ENCODE data around the gene JDP2. TPM values are rescaled to one million over a fixed set of nuclear protein-coding genes. Genes with fewer than 3 reads are reported as not detected.
A peak's percentile ranks its signal among the peaks of the same experiment; 100 is the strongest.

Gene JDP2
- total RNA-seq, 1 donor from 2014 or later = 43.5 TPM

- Histone ChIP-seq H3K36me3 (ENCODE audit: control insufficient read depth, insufficient read depth, low read length) (no peaks in the 10 kb centered on the region), H3K4me3 (ENCODE audit: low read depth, low read length) (no peak overlapping the region), H3K27me3 (ENCODE audit: control insufficient read depth, insufficient read depth, low read length) (no peaks in the 10 kb centered on the region)
- no peak for DNase-seq (ENCODE audit: low read depth)
- TF ChIP-seq, protein P1, sequence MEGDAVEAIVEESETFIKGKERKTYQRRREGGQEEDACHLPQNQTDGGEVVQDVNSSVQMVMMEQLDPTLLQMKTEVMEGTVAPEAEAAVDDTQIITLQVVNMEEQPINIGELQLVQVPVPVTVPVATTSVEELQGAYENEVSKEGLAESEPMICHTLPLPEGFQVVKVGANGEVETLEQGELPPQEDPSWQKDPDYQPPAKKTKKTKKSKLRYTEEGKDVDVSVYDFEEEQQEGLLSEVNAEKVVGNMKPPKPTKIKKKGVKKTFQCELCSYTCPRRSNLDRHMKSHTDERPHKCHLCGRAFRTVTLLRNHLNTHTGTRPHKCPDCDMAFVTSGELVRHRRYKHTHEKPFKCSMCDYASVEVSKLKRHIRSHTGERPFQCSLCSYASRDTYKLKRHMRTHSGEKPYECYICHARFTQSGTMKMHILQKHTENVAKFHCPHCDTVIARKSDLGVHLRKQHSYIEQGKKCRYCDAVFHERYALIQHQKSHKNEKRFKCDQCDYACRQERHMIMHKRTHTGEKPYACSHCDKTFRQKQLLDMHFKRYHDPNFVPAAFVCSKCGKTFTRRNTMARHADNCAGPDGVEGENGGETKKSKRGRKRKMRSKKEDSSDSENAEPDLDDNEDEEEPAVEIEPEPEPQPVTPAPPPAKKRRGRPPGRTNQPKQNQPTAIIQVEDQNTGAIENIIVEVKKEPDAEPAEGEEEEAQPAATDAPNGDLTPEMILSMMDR (IDR thresholded peaks at IDR 0.05; ENCODE audit: insufficient read depth, low read length, poor library complexity, severe bottlenecking) = no peak
Measured at GRCh38 chr14:75453817-75454434, 26.1 kb downstream of the JDP2 start.

DNA sequence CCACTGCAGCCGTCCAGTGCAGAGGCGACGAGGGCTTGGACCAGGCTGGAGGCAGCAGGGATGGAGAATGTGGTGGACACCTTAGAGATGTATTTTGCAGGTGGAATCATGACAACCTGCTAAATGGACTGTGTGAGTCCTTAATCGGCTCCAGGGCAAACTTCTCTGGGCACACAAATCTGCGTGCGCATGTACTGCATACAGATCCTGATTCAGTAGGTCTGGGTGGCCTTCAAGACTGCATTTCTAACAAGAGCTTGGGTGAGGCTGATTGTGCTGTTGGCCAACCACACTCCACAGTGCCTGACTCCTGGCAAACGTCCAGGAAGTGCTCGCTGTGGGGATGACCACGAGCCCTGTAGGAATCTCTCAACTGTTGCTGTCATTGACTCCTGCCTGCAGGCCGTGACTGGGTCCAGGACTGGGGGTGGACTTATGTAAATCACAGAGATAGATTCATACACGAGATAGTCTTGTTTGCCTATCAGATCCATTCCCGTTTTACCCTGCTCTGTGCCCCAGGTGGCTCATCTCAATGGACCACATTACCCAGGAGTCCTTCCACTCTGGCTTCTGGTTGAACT lies 27.2 kb downstream of the JDP2 start:
- Histone ChIP-seq H3K4me3 (ENCODE audit: low read depth, low read length) (no peak overlapping the region), H3K27me3 (ENCODE audit: control insufficient read depth, insufficient read depth, low read length) (no peaks in the 10 kb centered on the region), H3K36me3 (ENCODE audit: control insufficient read depth, insufficient read depth, low read length) (no peaks in the 10 kb centered on the region)
- DNase-seq (ENCODE audit: low read depth) = peak; percentile 51
- TF ChIP-seq, protein P1 (IDR thresholded peaks at IDR 0.05; ENCODE audit: insufficient read depth, low read length, poor library complexity, severe bottlenecking) = no peak

DNA sequence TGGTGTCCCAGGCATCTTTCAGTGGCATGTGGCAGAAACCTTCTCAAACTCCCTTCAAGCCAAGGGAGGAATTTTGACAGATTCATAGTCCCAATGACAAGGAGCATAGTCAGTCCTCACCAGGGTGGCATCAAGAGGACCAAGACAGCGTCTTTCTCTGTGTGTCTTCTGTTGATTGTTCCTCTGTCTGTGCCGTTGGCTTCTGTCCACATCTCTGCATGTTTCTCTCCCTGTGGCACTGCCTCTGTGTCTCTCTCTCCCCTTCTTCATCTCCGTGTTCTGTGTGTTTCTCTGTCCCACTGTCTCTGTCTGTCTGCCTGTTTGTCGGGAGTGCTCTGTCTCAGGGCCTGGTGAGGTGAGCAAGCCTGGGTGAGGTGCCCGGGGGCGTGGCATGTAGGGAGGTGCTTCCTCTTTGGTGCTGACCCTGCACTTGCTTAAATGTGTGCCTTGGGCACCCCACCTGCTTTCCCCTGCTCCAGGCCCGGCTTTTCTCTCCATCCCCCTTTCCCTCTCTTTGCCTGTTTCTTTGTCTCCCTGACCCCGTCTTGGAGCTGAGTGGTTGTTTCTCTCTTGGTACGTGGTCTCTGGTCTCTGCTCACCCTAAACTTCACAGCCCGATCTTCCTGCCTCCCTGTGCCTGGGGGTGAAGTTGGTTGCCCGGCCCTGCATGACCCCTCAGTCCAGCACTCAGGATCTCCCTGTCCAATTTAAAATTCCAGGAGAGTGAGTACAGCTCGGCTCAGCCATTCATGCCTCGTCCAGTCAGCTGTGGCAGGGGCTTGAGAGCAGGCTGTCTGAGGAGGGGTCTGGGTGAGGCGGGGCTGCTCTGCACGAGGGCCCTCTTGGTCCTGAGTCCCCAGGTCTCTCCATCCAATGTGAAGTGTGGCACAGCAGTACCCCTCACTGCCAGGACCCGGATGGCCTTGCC lies 28.5 kb downstream of the JDP2 start:
- H3K27me3 ChIP-seq (ENCODE audit: control insufficient read depth, insufficient read depth, low read length) = no peaks in the 10 kb centered on the region
- no peaks in the 10 kb centered on the region for H3K36me3 ChIP-seq (ENCODE audit: control insufficient read depth, insufficient read depth, low read length)
- TF ChIP-seq, protein P1 (IDR thresholded peaks at IDR 0.05; ENCODE audit: insufficient read depth, low read length, poor library complexity, severe bottlenecking) = no peak
- DNase-seq (ENCODE audit: low read depth) = no peak
- H3K4me3 ChIP-seq (ENCODE audit: low read depth, low read length) = no peak overlapping the region

GRCh38 chr14:75456997-75457335 lies 29.1 kb downstream of the JDP2 start:
- Histone ChIP-seq H3K4me3 (ENCODE audit: low read depth, low read length) (no peak overlapping the region), H3K36me3 (ENCODE audit: control insufficient read depth, insufficient read depth, low read length) (no peaks in the 10 kb centered on the region), H3K27me3 (ENCODE audit: control insufficient read depth, insufficient read depth, low read length) (no peaks in the 10 kb centered on the region)
- DNase-seq (ENCODE audit: low read depth) = no peak
- TF ChIP-seq, protein P1 (IDR thresholded peaks at IDR 0.05; ENCODE audit: insufficient read depth, low read length, poor library complexity, severe bottlenecking) = no peak

- TF ChIP-seq, protein P1 (IDR thresholded peaks at IDR 0.05; ENCODE audit: insufficient read depth, low read length, poor library complexity, severe bottlenecking) = no peak
- no peak overlapping the region for H3K4me3 ChIP-seq (ENCODE audit: low read depth, low read length)
- no peak for DNase-seq (ENCODE audit: low read depth)
- no peaks in the 10 kb centered on the region for H3K27me3 ChIP-seq (ENCODE audit: control insufficient read depth, insufficient read depth, low read length)
- no peaks in the 10 kb centered on the region for H3K36me3 ChIP-seq (ENCODE audit: control insufficient read depth, insufficient read depth, low read length)
Measured at GRCh38 chr14:75457648-75458165, 29.9 kb downstream of the JDP2 start.
